ENCODE results near the gene SLC25A12.

GRCh38 chr2:171889808-171890207 is 4.2 kb downstream of the SLC25A12 start:
- TF ChIP-seq POLR2AphosphoS5 (IDR thresholded peaks at IDR 0.05; ENCODE audit: low read length) (no peak), CHD1 (IDR thresholded peaks at IDR 0.05; ENCODE audit: low read depth, low read length) (no peak), SREBF1 (IDR thresholded peaks at IDR 0.05; ENCODE audit: low read length) (no peak), ESRRA (IDR thresholded peaks at IDR 0.05; ENCODE audit: low read length) (no peak), ZNF274 (IDR thresholded peaks at IDR 0.05; ENCODE audit: insufficient read depth, insufficient read length) (no peak), CBFB (IDR thresholded peaks at IDR 0.05; ENCODE audit: low read depth) (no peak), CBX5 (IDR thresholded peaks at IDR 0.05; ENCODE audit: low read depth) (no peak), NFIC (IDR thresholded peaks at IDR 0.05; ENCODE audit: low read depth, low read length) (no peak)
- TF ChIP-seq, protein P1, sequence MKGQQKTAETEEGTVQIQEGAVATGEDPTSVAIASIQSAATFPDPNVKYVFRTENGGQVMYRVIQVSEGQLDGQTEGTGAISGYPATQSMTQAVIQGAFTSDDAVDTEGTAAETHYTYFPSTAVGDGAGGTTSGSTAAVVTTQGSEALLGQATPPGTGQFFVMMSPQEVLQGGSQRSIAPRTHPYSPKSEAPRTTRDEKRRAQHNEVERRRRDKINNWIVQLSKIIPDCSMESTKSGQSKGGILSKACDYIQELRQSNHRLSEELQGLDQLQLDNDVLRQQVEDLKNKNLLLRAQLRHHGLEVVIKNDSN (IDR thresholded peaks at IDR 0.05; ENCODE audit: borderline replicate concordance, extremely low read length, insufficient read depth, low read depth, low read length), result no peak
- TF ChIP-seq, protein P2, sequence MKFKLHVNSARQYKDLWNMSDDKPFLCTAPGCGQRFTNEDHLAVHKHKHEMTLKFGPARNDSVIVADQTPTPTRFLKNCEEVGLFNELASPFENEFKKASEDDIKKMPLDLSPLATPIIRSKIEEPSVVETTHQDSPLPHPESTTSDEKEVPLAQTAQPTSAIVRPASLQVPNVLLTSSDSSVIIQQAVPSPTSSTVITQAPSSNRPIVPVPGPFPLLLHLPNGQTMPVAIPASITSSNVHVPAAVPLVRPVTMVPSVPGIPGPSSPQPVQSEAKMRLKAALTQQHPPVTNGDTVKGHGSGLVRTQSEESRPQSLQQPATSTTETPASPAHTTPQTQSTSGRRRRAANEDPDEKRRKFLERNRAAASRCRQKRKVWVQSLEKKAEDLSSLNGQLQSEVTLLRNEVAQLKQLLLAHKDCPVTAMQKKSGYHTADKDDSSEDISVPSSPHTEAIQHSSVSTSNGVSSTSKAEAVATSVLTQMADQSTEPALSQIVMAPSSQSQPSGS (IDR thresholded peaks at IDR 0.05; ENCODE audit: low read length), result no peak
- TF ChIP-seq, protein P3, sequence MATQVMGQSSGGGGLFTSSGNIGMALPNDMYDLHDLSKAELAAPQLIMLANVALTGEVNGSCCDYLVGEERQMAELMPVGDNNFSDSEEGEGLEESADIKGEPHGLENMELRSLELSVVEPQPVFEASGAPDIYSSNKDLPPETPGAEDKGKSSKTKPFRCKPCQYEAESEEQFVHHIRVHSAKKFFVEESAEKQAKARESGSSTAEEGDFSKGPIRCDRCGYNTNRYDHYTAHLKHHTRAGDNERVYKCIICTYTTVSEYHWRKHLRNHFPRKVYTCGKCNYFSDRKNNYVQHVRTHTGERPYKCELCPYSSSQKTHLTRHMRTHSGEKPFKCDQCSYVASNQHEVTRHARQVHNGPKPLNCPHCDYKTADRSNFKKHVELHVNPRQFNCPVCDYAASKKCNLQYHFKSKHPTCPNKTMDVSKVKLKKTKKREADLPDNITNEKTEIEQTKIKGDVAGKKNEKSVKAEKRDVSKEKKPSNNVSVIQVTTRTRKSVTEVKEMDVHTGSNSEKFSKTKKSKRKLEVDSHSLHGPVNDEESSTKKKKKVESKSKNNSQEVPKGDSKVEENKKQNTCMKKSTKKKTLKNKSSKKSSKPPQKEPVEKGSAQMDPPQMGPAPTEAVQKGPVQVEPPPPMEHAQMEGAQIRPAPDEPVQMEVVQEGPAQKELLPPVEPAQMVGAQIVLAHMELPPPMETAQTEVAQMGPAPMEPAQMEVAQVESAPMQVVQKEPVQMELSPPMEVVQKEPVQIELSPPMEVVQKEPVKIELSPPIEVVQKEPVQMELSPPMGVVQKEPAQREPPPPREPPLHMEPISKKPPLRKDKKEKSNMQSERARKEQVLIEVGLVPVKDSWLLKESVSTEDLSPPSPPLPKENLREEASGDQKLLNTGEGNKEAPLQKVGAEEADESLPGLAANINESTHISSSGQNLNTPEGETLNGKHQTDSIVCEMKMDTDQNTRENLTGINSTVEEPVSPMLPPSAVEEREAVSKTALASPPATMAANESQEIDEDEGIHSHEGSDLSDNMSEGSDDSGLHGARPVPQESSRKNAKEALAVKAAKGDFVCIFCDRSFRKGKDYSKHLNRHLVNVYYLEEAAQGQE (IDR thresholded peaks at IDR 0.05; ENCODE audit: low read depth, low read length), result no peak
